H7 (cell line): Measurements from ENCODE around the gene RPS6KL1. TPM values are rescaled to one million over a fixed set of nuclear protein-coding genes. Genes with fewer than 3 reads are reported as not detected.

Experiments
- DNase-seq: peaks from one replicate; pipeline ENCODE4 v3.0.0; 2012
- H3K27me3 ChIP-seq: 2 replicates; pipeline ENCODE4 v1.6.0; 2011; ENCODE audit warnings: mild to moderate bottlenecking, low read length; ENCODE audit not compliant: control insufficient read depth, insufficient read depth
- H3K36me3 ChIP-seq: replicated peaks from 2 replicates; pipeline ENCODE4 v1.5.1; 2011; ENCODE audit warnings: low read length; ENCODE audit not compliant: control insufficient read depth, insufficient read depth
- H3K4me3 ChIP-seq: 2 replicates; pipeline ENCODE4 v1.5.1; 2011; ENCODE audit warnings: low read depth, mild to moderate bottlenecking, control low read depth, low read length, moderate library complexity; ENCODE audit not compliant: insufficient read depth
- total RNA-seq: library from RNA; depleted of rRNA; stranded (reverse); fragments of >200 nt; shearing (Covaris generic); gene quantifications from 2 replicates; pipeline ENCODE4 v1.2.3, GENCODE V29; 2014

RPS6KL1 gene
- total RNA-seq, 1 experiment from 2014 or later: 12.4 TPM

- peak; percentile 96 for DNase-seq
- peak within 1 kb of the TSS; percentile 50 for H3K4me3 ChIP-seq
- H3K36me3 ChIP-seq: no peaks in the 10 kb centered on the region
- peaks cover 12% of the 10 kb centered on the region for H3K27me3 ChIP-seq
Measured at GRCh38 chr14:74955229-74956026, 32.4 kb upstream of the RPS6KL1 start, which contains the start of gene PGF. TSS of gene PGF (minus strand) at chr14:74955597. CDS start at chr14:74955242, 355 bp downstream.

- Histone ChIP-seq H3K27me3 (peaks cover 12% of the 10 kb centered on the region), H3K4me3 (peak overlapping the region; percentile 50), H3K36me3 (no peaks in the 10 kb centered on the region)
- DNase-seq: no peak
Measured at GRCh38 chr14:74954947-74955228, 31.8 kb upstream of the RPS6KL1 start.

- peak; percentile 68 for DNase-seq
- Histone ChIP-seq H3K4me3 (no peak overlapping the region), H3K27me3 (peaks cover 12% of the 10 kb centered on the region), H3K36me3 (no peaks in the 10 kb centered on the region)
Measured at GRCh38 chr14:74954232-74954946, 31.3 kb upstream of the RPS6KL1 start.

- DNase-seq: no peak
- H3K4me3 ChIP-seq: no peak overlapping the region
- no peaks in the 10 kb centered on the region for H3K36me3 ChIP-seq
- peaks cover 12% of the 10 kb centered on the region for H3K27me3 ChIP-seq
Measured at GRCh38 chr14:74953686-74954085, 30.6 kb upstream of the RPS6KL1 start.

GRCh38 chr14:74952697-74953484, 29.8 kb upstream of the RPS6KL1 start:
- no peak overlapping the region for H3K4me3 ChIP-seq
- H3K36me3 ChIP-seq: no peaks in the 10 kb centered on the region
- DNase-seq: no peak
- H3K27me3 ChIP-seq: peaks cover 12% of the 10 kb centered on the region

- Histone ChIP-seq H3K27me3 (peaks cover 12% of the 10 kb centered on the region), H3K36me3 (no peaks in the 10 kb centered on the region), H3K4me3 (no peak overlapping the region)
- no peak for DNase-seq
Measured at GRCh38 chr14:74952180-74952665, 29.2 kb upstream of the RPS6KL1 start.

- Histone ChIP-seq H3K4me3 (no peak overlapping the region), H3K36me3 (no peaks in the 10 kb centered on the region), H3K27me3 (peaks cover 12% of the 10 kb centered on the region)
- peak; percentile 59 for DNase-seq
Measured at GRCh38 chr14:74951443-74952179, 28.6 kb upstream of the RPS6KL1 start.

- no peak overlapping the region for H3K4me3 ChIP-seq
- no peaks in the 10 kb centered on the region for H3K36me3 ChIP-seq
- DNase-seq: no peak
- peaks cover 9% of the 10 kb centered on the region for H3K27me3 ChIP-seq
Measured at GRCh38 chr14:74950795-74951442, 27.9 kb upstream of the RPS6KL1 start.

GRCh38 chr14:74949859-74950573, 27.0 kb upstream of the RPS6KL1 start:
- no peak overlapping the region for H3K4me3 ChIP-seq
- no peak for DNase-seq
- no peaks in the 10 kb centered on the region for H3K36me3 ChIP-seq
- H3K27me3 ChIP-seq: peaks cover 4% of the 10 kb centered on the region; the same call in 1 of the 2 replicates

- Histone ChIP-seq H3K27me3 (no peaks in the 10 kb centered on the region), H3K4me3 (no peak overlapping the region), H3K36me3 (no peaks in the 10 kb centered on the region)
- no peak for DNase-seq
Measured at GRCh38 chr14:74949191-74949601, 26.1 kb upstream of the RPS6KL1 start.

- Histone ChIP-seq H3K27me3 (no peaks in the 10 kb centered on the region), H3K4me3 (no peak overlapping the region), H3K36me3 (no peaks in the 10 kb centered on the region)
- peak; percentile 36 for DNase-seq
Measured at GRCh38 chr14:74948228-74949175, 25.4 kb upstream of the RPS6KL1 start.

GRCh38 chr14:74947353-74948227, 24.5 kb upstream of the RPS6KL1 start:
- Histone ChIP-seq H3K4me3 (no peak overlapping the region), H3K36me3 (no peaks in the 10 kb centered on the region), H3K27me3 (no peaks in the 10 kb centered on the region)
- no peak for DNase-seq
